Measurements from ENCODE around the gene CD6.

DNA sequence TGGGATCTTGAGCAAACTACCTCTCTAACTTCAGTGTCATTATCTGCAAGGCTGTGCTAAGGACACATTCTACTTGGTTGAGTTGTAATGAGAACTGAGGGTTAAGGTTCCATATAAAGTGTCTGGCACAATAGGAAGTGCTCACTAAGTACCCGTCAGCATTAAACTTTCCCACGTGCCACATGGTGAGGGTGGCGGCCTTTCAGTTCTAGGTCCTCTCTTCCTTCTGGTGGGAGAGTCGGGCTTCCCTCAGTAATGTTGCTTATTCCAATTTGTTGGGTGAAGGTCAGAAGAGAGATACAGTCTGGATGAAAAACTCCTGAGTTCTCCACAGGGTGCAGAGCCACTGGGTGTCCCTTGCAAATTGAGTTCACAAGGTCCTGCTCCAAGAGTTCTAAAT is 4.6 kb upstream of the CD6 start:
- TF ChIP-seq, protein P1, sequence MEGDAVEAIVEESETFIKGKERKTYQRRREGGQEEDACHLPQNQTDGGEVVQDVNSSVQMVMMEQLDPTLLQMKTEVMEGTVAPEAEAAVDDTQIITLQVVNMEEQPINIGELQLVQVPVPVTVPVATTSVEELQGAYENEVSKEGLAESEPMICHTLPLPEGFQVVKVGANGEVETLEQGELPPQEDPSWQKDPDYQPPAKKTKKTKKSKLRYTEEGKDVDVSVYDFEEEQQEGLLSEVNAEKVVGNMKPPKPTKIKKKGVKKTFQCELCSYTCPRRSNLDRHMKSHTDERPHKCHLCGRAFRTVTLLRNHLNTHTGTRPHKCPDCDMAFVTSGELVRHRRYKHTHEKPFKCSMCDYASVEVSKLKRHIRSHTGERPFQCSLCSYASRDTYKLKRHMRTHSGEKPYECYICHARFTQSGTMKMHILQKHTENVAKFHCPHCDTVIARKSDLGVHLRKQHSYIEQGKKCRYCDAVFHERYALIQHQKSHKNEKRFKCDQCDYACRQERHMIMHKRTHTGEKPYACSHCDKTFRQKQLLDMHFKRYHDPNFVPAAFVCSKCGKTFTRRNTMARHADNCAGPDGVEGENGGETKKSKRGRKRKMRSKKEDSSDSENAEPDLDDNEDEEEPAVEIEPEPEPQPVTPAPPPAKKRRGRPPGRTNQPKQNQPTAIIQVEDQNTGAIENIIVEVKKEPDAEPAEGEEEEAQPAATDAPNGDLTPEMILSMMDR (IDR thresholded peaks at IDR 0.05): no peak
- no peak for TF ChIP-seq EZH2phosphoT487 (IDR thresholded peaks at IDR 0.05)
